Activated naive CD8-positive, alpha-beta T cell treated with anti-CD3 and anti-CD28 coated beads, Interleukin-2, amount 10 ng/mL, durations not matched to agents 7 days and 5 days (primary cell): Measurements from ENCODE around the gene JAK2. TPM values are rescaled to one million over a fixed set of nuclear protein-coding genes. Genes with fewer than 3 reads are reported as not detected.

Source experiments
- ATAC-seq: fragments of 150-1000 bp; cut with Tn5 transposase; one replicate; pipeline ENCODE4 v1.10.0; 2021; ENCODE audit warnings: low read depth, moderate library complexity
- POLR2A ChIA-PET: fragments of 350-600 bp; sonication (Branson Sonifier 250); formaldehyde crosslinking; loops from one replicate; lab custom pipeline; 2021; ENCODE audit warnings: antibody characterized with exemption; lab: Charles Lee
- DNase-seq: peaks from one replicate; pipeline ENCODE4 v3.0.0; 2021
- H3K27ac Mint-ChIP-seq: one replicate; pipeline ENCODE4 v1.8.0; 2022; ENCODE audit warnings: mild to moderate bottlenecking, mixed read lengths
- H3K27me3 Mint-ChIP-seq: one replicate; pipeline ENCODE4 v1.8.0; 2022; ENCODE audit warnings: mild to moderate bottlenecking, moderate library complexity, mixed read lengths
- H3K36me3 Mint-ChIP-seq: one replicate; pipeline ENCODE4 v1.8.0; 2021; ENCODE audit warnings: mild to moderate bottlenecking, mixed read lengths
- H3K4me1 Mint-ChIP-seq: one replicate; pipeline ENCODE4 v1.8.0; 2021; ENCODE audit warnings: mixed read lengths
- H3K4me3 Mint-ChIP-seq: one replicate; pipeline ENCODE4 v1.8.0; 2022; ENCODE audit warnings: mild to moderate bottlenecking, moderate library complexity, mixed read lengths
- H3K9me3 Mint-ChIP-seq: one replicate; pipeline ENCODE4 v1.8.0; 2021; ENCODE audit warnings: mixed read lengths
- total RNA-seq, 2 experiments: library from RNA; stranded (reverse); gene quantifications; one replicate each; pipeline ENCODE4 v1.2.3, GENCODE V29; 2021

JAK2 gene
- total RNA-seq, 2 experiments from 2014 or later: 23.5 to 25.9 TPM

- DNase-seq (no peak), ATAC-seq (no peak)
- POLR2A ChIA-PET: no interaction called here
- H3K27me3 Mint-ChIP-seq: no peaks in the 10 kb centered on the region
- no peak overlapping the region for H3K4me3 Mint-ChIP-seq
- H3K36me3 Mint-ChIP-seq: peaks cover 78% of the 10 kb centered on the region
- H3K27ac Mint-ChIP-seq: no peak overlapping the region
- peaks cover 5% of the 10 kb centered on the region for H3K4me1 Mint-ChIP-seq
- H3K9me3 Mint-ChIP-seq: peaks cover 11% of the 10 kb centered on the region
Observed at GRCh38 chr9:5146241-5146640, 161.2 kb downstream of the JAK2 start.

Other genes with a start within 250 kb of the JAK2 start
- gene AK3, start 244.1 kb upstream of the JAK2 start, total RNA-seq: 10 to 100 TPM; 40.1 to 41.7 TPM
- gene RCL1, start 192.3 kb upstream of the JAK2 start, total RNA-seq: 10 to 100 TPM; 14.4 to 15.1 TPM
- not detected for gene INSL6, start 200.4 kb downstream of the JAK2 start, total RNA-seq
- not detected for gene INSL4, start 246.1 kb downstream of the JAK2 start, total RNA-seq